MM.1S (cell line): ENCODE results near the gene KAT7.
A peak's percentile ranks its signal among the peaks of the same experiment; 100 is the strongest.

Experiments used
- DNase-seq: peaks from one replicate; pipeline ENCODE4 v3.0.0-alpha.2; 2015
- H2AFZ ChIP-seq: fragments of 300-600 bp; sonication (generic); 2 replicates; pipeline ENCODE4 v1.6.0; 2016; ENCODE audit warnings: antibody characterized with exemption, low read length
- H3F3A ChIP-seq: fragments of 300-600 bp; sonication (generic); 2 replicates; pipeline ENCODE4 v1.6.1; 2016; ENCODE audit warnings: mild to moderate bottlenecking, antibody characterized with exemption, low read length, moderate library complexity, mixed read lengths; ENCODE audit not compliant: insufficient read depth
- H3K27ac ChIP-seq: fragments of 300-600 bp; sonication (generic); 2 replicates; pipeline ENCODE4 v1.5.1; 2016; ENCODE audit warnings: mild to moderate bottlenecking, low read length
- H3K27me3 ChIP-seq: fragments of 300-600 bp; sonication (generic); replicated peaks from 2 replicates; pipeline ENCODE4 v1.6.0; 2016; ENCODE audit warnings: low read length; ENCODE audit not compliant: insufficient read depth
- H3K36me3 ChIP-seq: fragments of 300-600 bp; sonication (generic); replicated peaks from 2 replicates; pipeline ENCODE4 v1.6.1; 2016; ENCODE audit warnings: mild to moderate bottlenecking, low read length, mixed read lengths; ENCODE audit not compliant: insufficient read depth
- H3K4me1 ChIP-seq: fragments of 300-600 bp; sonication (generic); 2 replicates; pipeline ENCODE4 v1.6.1; 2016; ENCODE audit warnings: low read length, mixed read lengths
- H3K4me2 ChIP-seq: fragments of 300-600 bp; sonication (generic); 2 replicates; pipeline ENCODE4 v1.6.0; 2016; ENCODE audit warnings: low read depth, low read length
- H3K4me3 ChIP-seq: fragments of 300-600 bp; sonication (generic); 2 replicates; pipeline ENCODE4 v1.5.1; 2016; ENCODE audit warnings: low read length, mixed read lengths
- H3K79me2 ChIP-seq: fragments of 300-600 bp; sonication (generic); 2 replicates; pipeline ENCODE4 v1.6.1; 2016; ENCODE audit warnings: mixed run types, low read length, mixed read lengths
- H3K9ac ChIP-seq: fragments of 300-600 bp; sonication (generic); 2 replicates; pipeline ENCODE4 v1.6.1; 2016; ENCODE audit warnings: low read length, mixed read lengths
- H3K9me2 ChIP-seq: fragments of 300-600 bp; sonication (generic); replicated peaks from 2 replicates; pipeline ENCODE4 v1.6.1; 2016; ENCODE audit warnings: mild to moderate bottlenecking, low read length, mixed read lengths; ENCODE audit not compliant: insufficient read depth
- H3K9me3 ChIP-seq: fragments of 300-600 bp; sonication (generic); replicated peaks from 2 replicates; pipeline ENCODE4 v1.6.1; 2016; ENCODE audit warnings: mild to moderate bottlenecking, low read length, mixed read lengths; ENCODE audit not compliant: insufficient read depth
- H4K20me1 ChIP-seq: fragments of 300-600 bp; sonication (generic); 2 replicates; pipeline ENCODE4 v1.6.1; 2016; ENCODE audit warnings: mild to moderate bottlenecking, low read length, moderate library complexity, mixed read lengths; ENCODE audit not compliant: insufficient read depth
- CTCF ChIP-seq: fragments of 300-600 bp; sonication (generic); IDR thresholded peaks from 2 replicates; pipeline ENCODE4 v1.5.1; 2016; ENCODE audit warnings: antibody characterized with exemption, low read length, mixed read lengths
- EZH2 ChIP-seq: fragments of 300-600 bp; sonication (generic); optimal IDR thresholded peaks from 2 replicates; pipeline ENCODE3; 2017; ENCODE audit warnings: low read depth, mild to moderate bottlenecking, antibody characterized with exemption, low read length, mixed read lengths
- EZH2phosphoT487 ChIP-seq: fragments of 300-600 bp; sonication (generic); IDR thresholded peaks from 2 replicates; pipeline ENCODE4 v1.6.1; 2018; ENCODE audit warnings: antibody characterized with exemption, low read length

KAT7 gene

GRCh38 chr17:49748791-49749190 lies 39.7 kb upstream of the KAT7 start:
- TF ChIP-seq CTCF (no peak), EZH2 (no peak), EZH2phosphoT487 (no peak)
- DNase-seq = peak; percentile 93
- Histone ChIP-seq H3K27ac (peak overlapping the region; percentile 96), H3K4me1 (peaks cover 39% of the 10 kb centered on the region), H3K27me3 (no peaks in the 10 kb centered on the region), H4K20me1 (no peaks in the 10 kb centered on the region), H3K36me3 (no peaks in the 10 kb centered on the region; the same call in 1 of the 2 replicates), H2AFZ (no peak overlapping the region), H3K9me2 (no peaks in the 10 kb centered on the region), H3F3A (peaks cover 44% of the 10 kb centered on the region), H3K4me2 (peak overlapping the region; percentile 92), H3K9me3 (no peaks in the 10 kb centered on the region), H3K79me2 (peaks cover 82% of the 10 kb centered on the region), H3K9ac (peak overlapping the region; percentile 89), H3K4me3 (no peak overlapping the region)

- Histone ChIP-seq H3F3A (peaks cover 44% of the 10 kb centered on the region), H3K9me3 (no peaks in the 10 kb centered on the region), H3K9ac (no peak overlapping the region), H3K4me2 (peak overlapping the region; percentile 92), H4K20me1 (no peaks in the 10 kb centered on the region), H3K27me3 (no peaks in the 10 kb centered on the region), H3K27ac (peak overlapping the region; percentile 96; the same call in 1 of the 2 replicates), H3K4me3 (no peak overlapping the region), H3K4me1 (peaks cover 39% of the 10 kb centered on the region), H2AFZ (no peak overlapping the region), H3K79me2 (peaks cover 82% of the 10 kb centered on the region), H3K36me3 (no peaks in the 10 kb centered on the region; the same call in 1 of the 2 replicates), H3K9me2 (no peaks in the 10 kb centered on the region)
- TF ChIP-seq CTCF (no peak), EZH2 (no peak), EZH2phosphoT487 (no peak)
- no peak for DNase-seq
These were observed 38.8 kb upstream of the KAT7 start for GRCh38 chr17:49749730-49750129.

- H3K9ac ChIP-seq = no peak overlapping the region
- H3K27ac ChIP-seq = no peak overlapping the region
- H3K36me3 ChIP-seq = no peaks in the 10 kb centered on the region
- no peaks in the 10 kb centered on the region for H4K20me1 ChIP-seq
- DNase-seq = no peak
- peaks cover 28% of the 10 kb centered on the region for H3F3A ChIP-seq
- peaks cover 87% of the 10 kb centered on the region for H3K79me2 ChIP-seq
- H3K9me3 ChIP-seq = no peaks in the 10 kb centered on the region
- H2AFZ ChIP-seq = no peak overlapping the region
- peaks cover 40% of the 10 kb centered on the region for H3K4me1 ChIP-seq
- no peaks in the 10 kb centered on the region for H3K9me2 ChIP-seq
- no peak overlapping the region for H3K4me3 ChIP-seq
- no peaks in the 10 kb centered on the region for H3K27me3 ChIP-seq
- no peak overlapping the region for H3K4me2 ChIP-seq
- TF ChIP-seq EZH2phosphoT487 (no peak), EZH2 (no peak), CTCF (no peak)
These were observed 36.0 kb upstream of the KAT7 start for GRCh38 chr17:49752508-49752907.
